ENCODE data around the gene FASTKD2. TPM values are rescaled to one million over a fixed set of nuclear protein-coding genes. Genes with fewer than 3 reads are reported as not detected.

Gene FASTKD2
- total and polyA plus RNA-seq, 2 donors (not counting 3 experiments of a cell fraction or from before 2014, with no cell fraction given): 20.6 to 22.6 TPM

- peaks cover 7 to 12% of the 10 kb centered on the region in 2 experiments for H3K36me3 ChIP-seq (ENCODE audit: control insufficient read depth in 2 of 2, extremely low read depth in 1 of 2, insufficient read depth in 2 of 2, low read length in 2 of 2)
- dilution Hi-C loops (cut with MboI; ENCODE audit: extremely low pct_ligation_motif_present, low sequenced_read_pairs) (no loop called here), intact Hi-C loops (cut with micrococcal nuclease) (loop anchor here (1.0 kb wide), 3 partner anchors 87 to 388 kb away; no protein-coding TSS in a partner anchor)
- H3K9ac ChIP-seq (replicated peaks; ENCODE audit: extremely low read depth, insufficient read depth, low read length): no peak overlapping the region
- no peak for TF ChIP-seq POLR2A (IDR thresholded peaks at IDR 0.05; ENCODE audit: low read depth, low read length)
- no peaks in the 10 kb centered on the region for H3K27me3 ChIP-seq (ENCODE audit: control insufficient read depth in 2 of 2, insufficient read depth in 2 of 2, low read length in 2 of 2)
- CTCF ChIA-PET: interaction anchor here (0.6 to 4.6 kb wide), 8 partner anchors 9 to 389 kb away, joined by 3 to 33 read pairs (median 6); partner anchors contain the start of genes FASTKD2 and MDH1B
- FAIRE-seq (no peak), DNase-seq (ENCODE audit: low read depth, low spot score) (no peak)
- no peaks in the 10 kb centered on the region for H3K9me1 ChIP-seq (replicated peaks; ENCODE audit: control insufficient read depth, extremely low read depth, insufficient read depth, low read length)
- H3K79me2 ChIP-seq (ENCODE audit: control insufficient read depth, insufficient read depth, low read length): peaks cover 36% of the 10 kb centered on the region
- H3K4me1 ChIP-seq (ENCODE audit: control insufficient read depth, extremely low read depth, insufficient read depth, low read length): peaks cover 3% of the 10 kb centered on the region
- no peak overlapping the region for H2AFZ ChIP-seq (ENCODE audit: low read depth, low read length)
- H3K9me3 ChIP-seq (replicated peaks; ENCODE audit: control insufficient read depth, insufficient read depth, low read length): no peaks in the 10 kb centered on the region
- H3K4me3 ChIP-seq (replicated peaks in 1 of 3; ENCODE audit: insufficient read depth in 1 of 3, low read depth in 1 of 3, low read length in 3 of 3): no peak overlapping the region
- H3K27ac ChIP-seq (ENCODE audit: insufficient read depth, low read depth, low read length): no peak overlapping the region
- H3K4me2 ChIP-seq (ENCODE audit: insufficient read depth, low read length): no peak overlapping the region
- BruUV-seq (replicated peaks): no TSS peak
- POLR2A ChIA-PET: no interaction called here
- peaks cover 2% of the 10 kb centered on the region for H4K20me1 ChIP-seq (replicated peaks; ENCODE audit: control insufficient read depth, extremely low read depth, insufficient read depth, low read length)
Observed at GRCh38 chr2:206780671-206781070, 15.3 kb downstream of the FASTKD2 start.

GRCh38 chr2:206783718-206784117, 18.3 kb downstream of the FASTKD2 start:
- peaks cover 20% of the 10 kb centered on the region for H3K79me2 ChIP-seq (ENCODE audit: control insufficient read depth, insufficient read depth, low read length)
- no peak overlapping the region for H2AFZ ChIP-seq (ENCODE audit: low read depth, low read length)
- H3K9me3 ChIP-seq (replicated peaks; ENCODE audit: control insufficient read depth, insufficient read depth, low read length): no peaks in the 10 kb centered on the region
- dilution Hi-C loops (cut with MboI; ENCODE audit: extremely low pct_ligation_motif_present, low sequenced_read_pairs) (no loop called here), intact Hi-C loops (cut with micrococcal nuclease) (no loop called here)
- FAIRE-seq: no peak
- H3K4me2 ChIP-seq (ENCODE audit: insufficient read depth, low read length): no peak overlapping the region
- H3K36me3 ChIP-seq (ENCODE audit: control insufficient read depth in 2 of 2, extremely low read depth in 1 of 2, insufficient read depth in 2 of 2, low read length in 2 of 2): peaks cover 7 to 17% of the 10 kb centered on the region in 2 experiments
- no peak overlapping the region for H3K9ac ChIP-seq (replicated peaks; ENCODE audit: extremely low read depth, insufficient read depth, low read length)
- H3K27ac ChIP-seq (ENCODE audit: insufficient read depth, low read depth, low read length): no peak overlapping the region
- no peaks in the 10 kb centered on the region for H3K27me3 ChIP-seq (ENCODE audit: control insufficient read depth in 2 of 2, insufficient read depth in 2 of 2, low read length in 2 of 2)
- TF ChIP-seq POLR2AphosphoS5 (IDR thresholded peaks at IDR 0.05; ENCODE audit: insufficient read depth, low read depth, low read length): no peak
- TF ChIP-seq, protein P1, sequence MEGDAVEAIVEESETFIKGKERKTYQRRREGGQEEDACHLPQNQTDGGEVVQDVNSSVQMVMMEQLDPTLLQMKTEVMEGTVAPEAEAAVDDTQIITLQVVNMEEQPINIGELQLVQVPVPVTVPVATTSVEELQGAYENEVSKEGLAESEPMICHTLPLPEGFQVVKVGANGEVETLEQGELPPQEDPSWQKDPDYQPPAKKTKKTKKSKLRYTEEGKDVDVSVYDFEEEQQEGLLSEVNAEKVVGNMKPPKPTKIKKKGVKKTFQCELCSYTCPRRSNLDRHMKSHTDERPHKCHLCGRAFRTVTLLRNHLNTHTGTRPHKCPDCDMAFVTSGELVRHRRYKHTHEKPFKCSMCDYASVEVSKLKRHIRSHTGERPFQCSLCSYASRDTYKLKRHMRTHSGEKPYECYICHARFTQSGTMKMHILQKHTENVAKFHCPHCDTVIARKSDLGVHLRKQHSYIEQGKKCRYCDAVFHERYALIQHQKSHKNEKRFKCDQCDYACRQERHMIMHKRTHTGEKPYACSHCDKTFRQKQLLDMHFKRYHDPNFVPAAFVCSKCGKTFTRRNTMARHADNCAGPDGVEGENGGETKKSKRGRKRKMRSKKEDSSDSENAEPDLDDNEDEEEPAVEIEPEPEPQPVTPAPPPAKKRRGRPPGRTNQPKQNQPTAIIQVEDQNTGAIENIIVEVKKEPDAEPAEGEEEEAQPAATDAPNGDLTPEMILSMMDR (IDR thresholded peaks at IDR 0.05; ENCODE audit: extremely low read depth in 1 of 2, insufficient read depth in 1 of 2, low read depth in 1 of 2, low read length in 2 of 2): peak; percentile 40 to 71
- H4K20me1 ChIP-seq (replicated peaks; ENCODE audit: control insufficient read depth, extremely low read depth, insufficient read depth, low read length): no peaks in the 10 kb centered on the region
- peaks cover 3% of the 10 kb centered on the region for H3K4me1 ChIP-seq (ENCODE audit: control insufficient read depth, extremely low read depth, insufficient read depth, low read length)
- ChIA-PET POLR2A (no interaction called here), CTCF (interaction anchor here (1.3 to 4.6 kb wide), 8 partner anchors 8 to 392 kb away, joined by 3 to 33 read pairs (median 12); partner anchors contain the start of genes FASTKD2 and MDH1B)
- no peak overlapping the region for H3K4me3 ChIP-seq (replicated peaks in 1 of 3; ENCODE audit: insufficient read depth in 1 of 3, low read depth in 1 of 3, low read length in 3 of 3)
- no peak for DNase-seq (ENCODE audit: low read depth, low spot score)
- H3K9me1 ChIP-seq (replicated peaks; ENCODE audit: control insufficient read depth, extremely low read depth, insufficient read depth, low read length): no peaks in the 10 kb centered on the region
- BruUV-seq (replicated peaks): no TSS peak

All from endothelial cell of umbilical vein (primary cell).